ENCODE data around the gene PUM1.

The PUM1 gene

GRCh38 chr1:30919025-30919881 is 146.3 kb downstream of the PUM1 start:
- DNase-seq = no peak

- no peak for DNase-seq
Measured at GRCh38 chr1:30916296-30916695, 149.2 kb downstream of the PUM1 start.

GRCh38 chr1:30915491-30916230 is 149.9 kb downstream of the PUM1 start:
- DNase-seq = no peak

- DNase-seq = no peak
Measured at GRCh38 chr1:30914931-30915330, 150.6 kb downstream of the PUM1 start.

- no peak for DNase-seq
Measured at GRCh38 chr1:30914587-30914922, 151.0 kb downstream of the PUM1 start.

- no peak for DNase-seq
Measured at GRCh38 chr1:30912913-30913652, 152.4 kb downstream of the PUM1 start.

- no peak for DNase-seq
Measured at GRCh38 chr1:30912224-30912623, 153.3 kb downstream of the PUM1 start.

GRCh38 chr1:30911059-30911954 is 154.2 kb downstream of the PUM1 start:
- DNase-seq = peak; percentile 79

GRCh38 chr1:30909365-30910068 is 156.0 kb downstream of the PUM1 start:
- no peak for DNase-seq

- DNase-seq = no peak
Measured at GRCh38 chr1:30908696-30909364, 156.7 kb downstream of the PUM1 start, which contains the start of gene SDC3. TSS of gene SDC3 (minus strand) at chr1:30908758. CDS start at chr1:30908586, 172 bp downstream.

- DNase-seq = no peak
Measured at GRCh38 chr1:30908316-30908695, 157.2 kb downstream of the PUM1 start.

GRCh38 chr1:30907481-30908315 is 157.8 kb downstream of the PUM1 start:
- DNase-seq = no peak

- no peak for DNase-seq
Measured at GRCh38 chr1:30906631-30907441, 158.7 kb downstream of the PUM1 start.

GRCh38 chr1:30905916-30906620 is 159.4 kb downstream of the PUM1 start:
- DNase-seq = no peak

GRCh38 chr1:30905403-30905802 is 160.1 kb downstream of the PUM1 start:
- no peak for DNase-seq

GRCh38 chr1:30904962-30905335 is 160.6 kb downstream of the PUM1 start:
- no peak for DNase-seq

- DNase-seq = no peak
Measured at GRCh38 chr1:30904191-30904961, 161.1 kb downstream of the PUM1 start.
